NOMO-1 treated with dmso at 0.1 percent for 144 hours (cell line): ENCODE measurements around the gene TBX15.

ENCODE experiments used
- DNase-seq: peaks from one replicate; lab custom pipeline; 2025; ENCODE audit not compliant: unreplicated experiment; lab: John Stamatoyannopoulos, UW

Gene TBX15

GRCh38 chr1:118985640-118986554 lies 2.2 kb downstream of the TBX15 start:
- no peak for DNase-seq

GRCh38 chr1:118984722-118985639 lies 3.2 kb downstream of the TBX15 start:
- no peak for DNase-seq

DNA sequence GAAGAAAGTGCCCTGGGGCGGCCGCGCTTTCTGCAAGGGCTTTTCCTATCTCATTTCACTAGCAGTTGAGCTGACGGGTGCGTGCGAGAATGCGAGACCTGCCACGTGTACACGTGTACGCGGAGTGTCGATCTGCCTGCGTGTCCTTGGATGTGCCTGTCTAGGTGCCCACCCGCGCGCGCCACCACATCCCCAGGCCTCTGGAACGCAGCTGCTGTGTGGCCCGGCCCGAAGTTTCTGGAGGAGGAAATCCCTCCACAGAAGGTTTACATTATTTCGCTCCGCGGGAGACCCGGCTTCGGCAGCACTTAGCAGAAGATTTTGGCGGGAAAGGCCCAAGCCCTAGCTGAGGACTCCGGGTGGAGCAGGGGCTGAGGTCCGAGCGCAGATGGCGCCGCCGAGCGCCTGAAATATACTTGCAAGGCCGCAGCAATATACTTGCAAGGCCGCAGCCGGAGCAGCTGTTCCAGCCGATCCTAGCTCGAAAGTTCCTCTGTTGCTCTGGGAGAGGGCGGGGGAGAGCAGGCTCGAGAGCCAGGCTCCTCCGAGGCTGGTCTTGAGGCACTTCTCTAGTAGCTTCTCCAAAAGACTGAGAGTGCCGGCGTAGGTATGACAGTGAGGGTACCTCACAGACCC lies 3.9 kb downstream of the TBX15 start:
- DNase-seq, result no peak

DNA sequence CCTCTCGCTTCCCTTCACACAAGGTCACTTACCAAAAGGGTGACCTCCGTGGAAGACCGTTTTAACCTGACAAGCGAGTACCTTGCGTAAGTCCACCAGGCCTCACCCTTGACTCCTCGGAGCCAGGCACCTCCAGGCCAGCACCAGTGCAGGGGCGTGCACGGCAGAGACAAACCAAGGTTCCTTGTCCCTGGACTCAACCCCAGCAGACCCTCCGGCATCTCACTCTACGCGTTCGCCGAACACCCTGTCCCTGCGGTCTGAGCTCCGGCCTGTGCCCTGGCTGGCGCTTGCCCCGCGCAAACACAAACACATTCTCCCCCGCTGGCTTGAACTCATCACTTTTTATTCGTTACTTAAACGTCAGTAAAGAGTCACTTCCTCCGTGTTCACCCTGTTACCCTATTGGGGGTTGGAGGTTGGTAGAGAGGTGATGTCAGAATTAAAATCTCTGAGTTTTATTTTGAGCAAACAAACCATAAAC lies 4.5 kb downstream of the TBX15 start:
- DNase-seq, result no peak

GRCh38 chr1:118982821-118983557 lies 5.2 kb downstream of the TBX15 start:
- no peak for DNase-seq

- DNase-seq, result no peak
These were observed 5.9 kb downstream of the TBX15 start for GRCh38 chr1:118982266-118982665.

DNA sequence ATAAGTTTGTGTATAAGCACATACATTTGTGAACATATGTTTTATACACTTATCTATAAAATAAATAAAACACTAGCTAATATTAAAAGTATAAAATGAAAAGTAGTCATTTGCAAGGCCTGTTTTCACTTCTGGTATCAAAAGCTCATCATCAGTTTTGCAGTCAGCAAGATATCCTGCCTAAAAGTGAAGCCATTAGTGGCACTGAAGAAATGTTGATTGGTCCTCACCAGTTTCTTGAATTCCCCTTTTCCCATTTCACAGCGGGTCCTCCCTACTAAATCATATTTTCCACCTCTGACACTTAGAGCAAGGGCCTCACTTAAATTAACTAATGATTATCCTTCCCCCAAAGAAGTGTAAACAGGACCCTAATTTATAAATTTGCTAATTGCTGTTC lies 6.7 kb downstream of the TBX15 start:
- no peak for DNase-seq

- DNase-seq, result no peak
These were observed 8.2 kb downstream of the TBX15 start for GRCh38 chr1:118979754-118980575.

GRCh38 chr1:118978914-118979701 lies 9.0 kb downstream of the TBX15 start:
- DNase-seq, result no peak

DNA sequence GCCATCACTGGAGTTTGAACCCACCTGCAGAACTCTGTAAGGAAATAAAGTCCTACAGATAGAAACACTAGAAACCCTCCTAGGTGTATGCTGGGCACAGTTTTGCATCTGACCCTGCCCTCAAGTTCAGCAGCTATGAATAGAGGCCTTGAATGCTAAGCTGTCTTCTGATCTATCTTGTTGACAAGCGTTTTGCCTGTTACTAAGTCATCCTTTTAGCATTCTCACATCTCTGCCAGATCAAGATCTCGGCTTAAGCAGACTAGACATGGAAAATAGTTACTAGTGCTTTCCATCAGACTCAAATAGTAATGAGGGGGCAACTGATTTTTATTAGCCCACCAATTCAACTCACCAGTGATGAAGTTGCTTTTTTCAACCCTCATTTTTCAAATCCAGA lies 10.5 kb downstream of the TBX15 start:
- no peak for DNase-seq

DNA sequence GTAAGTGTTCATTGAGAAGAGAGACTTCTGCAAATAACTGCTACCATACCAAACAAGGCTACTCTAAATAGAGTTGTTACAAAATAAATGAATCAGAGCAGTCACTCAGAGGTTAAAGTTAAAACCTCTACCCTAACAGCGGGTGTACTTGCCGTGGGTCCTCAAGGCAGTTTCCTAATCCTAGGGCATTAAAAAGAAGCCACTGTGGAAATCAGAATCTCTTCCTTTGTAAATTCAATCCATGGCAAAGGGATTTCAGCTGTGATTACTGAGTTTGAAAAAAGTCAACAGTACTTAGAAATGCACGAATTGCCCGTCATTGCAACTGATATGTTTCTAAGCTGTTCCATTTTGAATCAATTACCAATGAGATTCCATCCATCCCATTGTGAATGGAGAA lies 13.5 kb downstream of the TBX15 start:
- no peak for DNase-seq

DNA sequence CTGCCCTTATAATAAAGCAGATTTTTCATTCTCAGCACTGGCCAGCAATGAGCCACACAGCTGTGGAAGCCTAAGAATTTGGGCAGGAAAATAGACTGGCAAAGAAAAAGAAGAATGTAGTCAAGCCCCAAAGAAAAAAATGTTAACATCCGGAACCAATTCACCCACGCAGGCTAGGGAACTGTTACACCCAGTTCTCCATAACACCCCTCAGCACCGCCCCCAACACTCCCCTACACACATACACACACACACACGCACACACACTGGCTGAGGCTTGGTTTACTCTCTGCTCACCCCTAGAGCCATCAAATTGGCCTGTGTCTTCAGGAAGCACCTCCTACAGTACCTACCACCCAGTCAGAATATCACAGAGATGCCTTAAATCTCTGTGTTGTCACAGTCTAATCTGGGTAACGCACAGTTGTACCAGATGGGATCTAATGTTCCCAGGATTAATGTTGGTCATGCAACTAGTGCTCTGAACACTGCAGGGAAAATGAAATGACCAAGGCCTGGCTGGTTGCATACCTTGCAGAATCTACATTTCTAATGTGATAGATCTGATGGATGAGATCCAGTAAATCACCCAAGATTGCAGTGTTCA lies 14.5 kb downstream of the TBX15 start:
- no peak for DNase-seq

GRCh38 chr1:118973032-118973431 lies 15.1 kb downstream of the TBX15 start:
- no peak for DNase-seq

- no peak for DNase-seq
These were observed 17.7 kb downstream of the TBX15 start for GRCh38 chr1:118970451-118970850.

DNA sequence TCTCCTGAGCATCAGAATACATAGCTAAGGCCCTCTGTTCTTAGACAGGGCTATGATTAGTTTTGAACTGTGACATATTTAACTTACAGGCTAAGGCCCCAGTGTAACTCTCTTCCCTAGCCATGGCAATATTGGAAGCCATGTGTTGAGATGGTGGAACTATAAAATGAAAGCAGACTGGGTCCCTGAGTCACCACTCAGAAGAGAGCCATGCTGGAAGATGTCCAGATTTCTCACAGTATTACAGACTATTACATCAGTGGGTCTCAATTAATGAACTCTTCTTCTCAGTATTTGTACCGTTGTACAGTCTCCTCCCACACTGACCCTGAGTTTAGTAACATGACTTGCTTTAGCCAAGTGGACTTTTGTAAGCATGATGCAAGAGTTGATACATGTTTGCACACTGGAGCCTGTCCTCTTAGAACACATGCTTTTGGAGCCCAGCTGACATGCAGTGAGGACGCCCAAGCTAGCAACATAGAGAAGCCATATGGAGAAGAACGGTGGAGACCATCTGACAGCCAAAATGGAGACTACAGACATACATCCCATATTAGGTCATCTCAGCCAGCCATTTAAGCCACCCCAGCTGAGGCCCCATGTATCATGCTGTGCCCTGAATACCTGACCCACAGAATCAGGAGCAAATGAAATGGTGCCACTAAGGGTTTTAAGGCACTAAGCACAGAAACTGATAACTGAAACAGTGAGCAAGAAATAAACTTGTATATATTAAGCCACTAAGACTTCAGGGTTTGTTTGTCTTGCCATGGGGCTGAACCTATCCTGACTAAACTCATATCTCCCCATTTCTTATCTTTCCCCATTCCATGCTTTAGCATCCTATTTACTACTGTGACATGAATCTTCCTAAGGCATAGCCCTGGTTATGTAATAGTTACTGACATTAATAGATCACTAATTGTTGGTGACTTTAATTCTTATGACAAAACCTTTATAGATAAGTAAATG lies 24.4 kb downstream of the TBX15 start:
- DNase-seq, result no peak

DNA sequence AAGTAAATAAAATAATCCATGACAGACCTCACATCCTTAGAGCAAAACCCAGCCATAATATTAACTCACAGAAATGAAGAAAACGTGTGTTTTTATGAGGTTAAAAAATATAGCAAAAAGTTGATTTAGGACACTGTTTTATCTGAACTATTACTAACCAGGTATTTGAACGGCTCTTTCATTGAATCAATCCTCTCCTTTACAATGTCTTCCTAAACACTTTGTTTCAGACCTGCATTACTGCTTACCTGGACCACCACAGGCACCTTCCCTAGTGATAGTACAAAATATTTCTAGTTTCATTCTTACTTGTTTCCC lies 25.0 kb downstream of the TBX15 start:
- DNase-seq, result no peak

DNA sequence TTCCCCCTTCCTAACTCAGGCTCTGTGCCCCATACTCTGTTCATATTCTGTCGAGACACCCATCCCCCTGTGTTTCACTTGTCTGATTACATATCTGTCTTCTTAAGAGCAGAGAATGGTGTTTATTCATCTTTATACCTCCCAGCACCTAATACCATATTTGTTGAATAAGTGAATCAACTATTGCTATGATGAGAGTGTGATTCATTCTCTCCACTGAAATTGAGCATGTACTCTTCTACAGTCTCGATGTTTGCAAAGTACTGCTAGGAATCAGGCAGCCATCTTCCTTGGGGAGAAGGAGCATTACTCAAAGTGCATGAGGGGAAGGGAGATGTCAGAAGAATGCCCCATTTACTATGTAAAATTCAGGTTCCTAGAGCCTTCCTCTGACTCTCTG lies 27.0 kb downstream of the TBX15 start:
- no peak for DNase-seq
